ENCODE data around the gene SCAPER.
"Not testable (repeated sequence)": the region's sequence is repeated elsewhere in the genome, so short reads cannot be mapped to it uniquely, and the experiment has no call there.

SCAPER gene

DNA sequence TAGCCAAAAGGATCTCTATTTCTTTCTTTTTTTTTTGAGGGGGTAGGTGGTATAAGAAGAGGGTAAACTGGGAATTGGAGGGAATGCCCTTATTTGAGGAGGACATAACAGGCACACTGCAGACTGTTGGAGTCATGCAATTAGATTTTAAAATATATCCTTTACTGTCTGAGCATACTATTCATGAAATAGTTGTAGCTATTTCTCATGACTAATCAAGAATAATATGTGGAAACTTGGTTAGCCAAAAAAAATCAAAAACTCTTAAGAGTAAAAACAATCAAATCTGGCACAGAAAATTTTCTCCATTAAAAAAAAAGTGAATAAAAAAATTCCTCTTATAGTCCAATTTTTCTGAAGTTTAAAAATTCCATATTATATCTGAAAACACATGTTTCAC, 174.9 kb downstream of the SCAPER start:
- intact Hi-C loops (cut with DNase I), result no loop called here
- no peak for DNase-seq

- intact Hi-C loops (cut with DNase I), result no loop called here
- DNase-seq, result no peak
Observed at GRCh38 chr15:76718863-76719262, 186.3 kb downstream of the SCAPER start.

DNA sequence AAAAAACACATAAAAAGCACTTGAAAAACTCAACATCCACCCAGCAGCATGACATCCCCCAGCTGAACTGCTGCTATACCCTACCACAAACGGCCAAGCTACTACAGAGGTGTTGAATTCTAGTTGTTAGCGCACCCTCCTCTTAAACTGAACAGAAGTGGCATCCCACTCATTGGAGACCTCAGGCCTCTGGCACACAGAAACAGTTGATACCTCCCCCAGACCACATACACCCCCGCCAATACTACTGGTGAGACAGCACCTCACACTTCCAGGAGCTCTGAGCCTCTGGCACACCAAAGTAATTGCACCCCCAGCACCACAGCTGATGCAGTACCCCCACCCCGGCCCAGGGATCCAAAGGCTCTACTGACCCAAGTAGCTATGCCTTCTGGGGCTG, 190.2 kb downstream of the SCAPER start:
- DNase-seq, result no peak
- intact Hi-C loops (cut with DNase I), result no loop called here

DNA sequence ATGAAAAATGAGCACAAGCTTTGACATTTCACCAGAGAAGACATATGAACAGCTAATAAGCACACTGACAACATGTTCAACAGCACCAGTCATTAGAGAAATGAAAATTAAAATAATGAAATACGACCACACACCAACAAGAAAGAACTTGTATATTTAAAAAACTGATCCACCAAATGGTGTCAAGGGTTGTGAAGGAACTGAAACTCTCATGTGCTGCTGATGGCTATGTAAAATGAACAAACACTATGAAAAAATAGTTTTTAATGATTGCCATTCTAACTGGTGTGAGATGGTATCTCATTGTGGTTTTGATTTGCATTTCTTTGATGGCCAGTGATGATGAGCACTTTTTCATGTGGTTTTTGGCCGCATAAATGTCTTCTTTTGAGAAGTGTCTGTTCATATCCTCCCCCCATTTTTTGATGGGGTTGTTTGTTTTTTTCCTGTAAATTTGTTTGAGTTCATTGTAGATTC, 193.8 kb downstream of the SCAPER start:
- DNase-seq, result no peak
- intact Hi-C loops (cut with DNase I), result no loop called here

GRCh38 chr15:76704032-76704431, 201.1 kb downstream of the SCAPER start:
- intact Hi-C loops (cut with DNase I); DNase-seq: not testable (repeated sequence)

GRCh38 chr15:76696840-76697239, 208.3 kb downstream of the SCAPER start:
- DNase-seq, result no peak
- intact Hi-C loops (cut with DNase I), result no loop called here

- intact Hi-C loops (cut with DNase I); DNase-seq: not testable (repeated sequence)
Observed at GRCh38 chr15:76692546-76692945, 212.6 kb downstream of the SCAPER start.

GRCh38 chr15:76687592-76687991, 217.5 kb downstream of the SCAPER start:
- DNase-seq; intact Hi-C loops (cut with DNase I): not testable (repeated sequence)

GRCh38 chr15:76684002-76684401, 221.1 kb downstream of the SCAPER start:
- intact Hi-C loops (cut with DNase I), result no loop called here

GRCh38 chr15:76682833-76683232, 222.3 kb downstream of the SCAPER start:
- intact Hi-C loops (cut with DNase I), result no loop called here

More at GRCh38 chr15:76684002-76684401, 221.1 kb downstream of the SCAPER start:
- no peak for DNase-seq

DNA sequence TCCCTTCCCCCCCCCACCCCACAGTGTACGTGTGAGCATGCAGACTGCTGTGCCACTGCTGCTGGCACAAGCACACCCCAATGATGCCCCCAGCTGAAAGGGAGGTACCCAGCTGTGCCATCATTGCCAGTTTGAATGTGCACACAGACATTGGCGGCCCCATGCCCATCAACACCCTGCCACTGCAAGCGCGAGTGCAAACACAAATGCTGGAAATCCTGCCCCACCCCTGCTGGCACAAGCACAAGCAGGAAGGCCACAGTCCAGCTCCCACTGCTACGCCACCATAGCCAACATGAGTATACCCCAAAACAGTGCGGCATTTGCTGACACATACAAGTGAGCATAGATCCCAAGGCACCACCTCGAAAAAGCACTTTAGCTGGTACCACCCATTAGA, 222.9 kb downstream of the SCAPER start:
- no peak for DNase-seq
- intact Hi-C loops (cut with DNase I), result no loop called here

More at GRCh38 chr15:76682833-76683232, 222.3 kb downstream of the SCAPER start:
- DNase-seq, result no peak

DNA sequence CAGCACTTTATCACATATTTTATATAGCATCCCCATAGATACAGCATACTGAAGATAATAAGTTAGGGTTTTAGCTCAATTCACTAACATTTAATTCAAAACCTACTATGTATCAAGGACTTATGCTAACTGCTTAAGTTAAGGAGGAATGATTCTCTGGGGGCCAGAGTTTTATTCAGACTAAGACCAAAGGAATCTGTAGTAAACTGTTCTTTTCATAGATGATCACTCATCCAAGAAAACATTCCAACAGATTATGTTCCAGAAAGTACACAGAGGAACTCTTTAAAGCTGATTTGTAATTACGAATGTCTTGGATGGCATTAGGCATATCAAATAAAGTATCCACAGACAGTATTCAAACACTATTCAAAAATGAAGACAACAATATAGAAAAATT, 226.4 kb downstream of the SCAPER start:
- intact Hi-C loops (cut with DNase I), result no loop called here
- DNase-seq, result no peak

- intact Hi-C loops (cut with DNase I), result no loop called here
- DNase-seq, result no peak
Observed at GRCh38 chr15:76674883-76675282, 230.3 kb downstream of the SCAPER start.

GRCh38 chr15:76669521-76670207, 235.5 kb downstream of the SCAPER start:
- intact Hi-C loops (cut with DNase I), result no loop called here
- no peak for DNase-seq

DNA sequence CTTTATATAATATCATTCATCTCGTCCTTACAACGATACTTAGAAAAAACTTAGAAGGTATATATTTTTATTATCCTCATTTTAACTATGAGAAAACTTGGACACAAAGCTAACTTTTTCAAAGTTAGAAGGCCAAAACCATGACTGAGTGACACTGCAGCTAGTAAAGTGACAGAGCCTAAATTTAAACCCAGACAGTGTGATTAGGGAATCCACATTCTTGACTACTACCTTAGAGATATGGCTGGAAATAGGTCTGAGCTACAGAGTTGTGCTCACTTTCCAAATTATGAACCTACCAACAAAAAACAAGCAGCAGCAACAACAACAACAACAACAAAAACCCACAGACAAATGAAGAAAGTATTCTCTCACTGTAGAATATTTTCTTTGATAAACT, 236.2 kb downstream of the SCAPER start:
- no peak for DNase-seq
- intact Hi-C loops (cut with DNase I), result no loop called here

DNA sequence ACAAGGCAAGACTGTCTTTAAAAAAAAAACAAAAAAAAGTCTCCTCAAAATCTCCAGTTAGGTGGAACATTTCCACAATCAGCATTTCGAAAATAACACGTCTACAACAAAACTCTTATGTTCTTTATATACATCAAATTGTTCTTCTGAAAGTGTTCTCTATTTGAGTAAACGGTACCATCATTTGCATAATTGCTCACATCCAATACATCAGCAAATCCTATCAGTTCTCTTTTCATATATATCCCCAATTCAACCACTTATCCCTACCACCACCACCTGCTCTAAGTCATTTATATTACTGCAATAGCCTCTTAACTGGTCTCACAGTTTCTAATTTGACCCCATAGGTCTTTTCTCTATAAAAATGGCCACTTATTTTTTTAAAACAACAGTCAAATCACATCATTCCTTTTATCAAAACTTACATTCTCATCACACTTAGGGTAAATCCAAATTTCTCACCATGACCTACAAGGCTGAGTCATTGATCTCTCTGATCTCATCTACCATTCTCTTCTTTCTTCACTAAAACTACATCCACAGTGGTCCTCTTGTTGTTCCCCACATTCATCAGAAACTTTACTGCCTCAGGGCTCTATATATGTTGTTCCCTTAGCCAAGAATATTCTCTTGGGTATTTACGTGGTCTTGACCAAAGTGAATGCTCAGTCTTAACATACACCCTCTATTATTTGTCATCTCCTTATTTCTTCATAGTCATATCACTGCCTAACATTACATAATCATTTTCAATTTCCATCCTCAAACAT, 237.0 kb downstream of the SCAPER start:
- no peak for DNase-seq
- intact Hi-C loops (cut with DNase I), result no loop called here

DNA sequence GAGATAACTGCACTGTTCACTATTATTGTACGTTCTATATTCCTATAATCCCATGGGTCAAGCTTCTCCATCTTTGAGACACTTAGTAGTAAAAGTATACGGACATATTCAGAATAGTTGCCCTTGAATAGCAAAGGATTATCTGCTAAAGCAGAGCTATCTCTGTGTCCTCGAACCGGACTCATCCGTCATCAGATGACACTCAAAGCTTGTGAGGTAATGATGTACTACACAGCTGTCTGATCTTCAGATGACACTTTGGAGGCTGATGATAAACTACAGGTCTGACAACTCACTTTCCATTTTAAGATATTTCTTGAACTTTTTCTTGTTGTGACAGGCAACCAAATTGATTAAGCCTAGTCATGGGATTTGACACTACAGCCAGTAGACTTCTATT, 240.2 kb downstream of the SCAPER start:
- intact Hi-C loops (cut with DNase I), result no loop called here

DNA sequence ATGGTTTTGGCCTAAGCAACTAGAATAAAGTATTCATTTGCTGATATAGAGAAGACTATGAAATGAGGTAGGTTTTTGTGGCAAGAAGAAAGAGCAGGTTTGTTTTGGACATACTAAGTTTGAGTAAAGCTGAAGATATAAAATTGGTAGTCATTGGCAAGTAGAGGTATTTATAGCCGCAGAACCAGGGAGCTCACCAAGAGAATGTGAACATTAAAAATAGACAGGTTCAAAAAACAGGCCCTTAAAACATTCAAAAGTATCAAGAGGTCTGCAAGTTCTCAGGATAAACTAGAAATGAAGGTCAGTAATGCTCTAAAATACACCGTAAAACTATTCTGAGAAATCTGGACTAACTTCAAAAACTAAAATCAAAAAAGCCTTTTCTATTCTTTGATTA, 240.7 kb downstream of the SCAPER start:
- intact Hi-C loops (cut with DNase I), result no loop called here
- DNase-seq, result no peak

More for the DNA sequence above, 240.2 kb downstream of the SCAPER start:
- DNase-seq, result no peak

- intact Hi-C loops (cut with DNase I), result no loop called here
- no peak for DNase-seq
Observed at GRCh38 chr15:76663529-76663928, 241.6 kb downstream of the SCAPER start.

- intact Hi-C loops (cut with DNase I), result no loop called here
- no peak for DNase-seq
Observed at GRCh38 chr15:76648732-76649444, 256.3 kb downstream of the SCAPER start.

Measured in head of caudate nucleus (tissue), 42 donors.